MM.1S (cell line): ENCODE measurements around the gene ULK4.
"Not testable (repeated sequence)": the region's sequence is repeated elsewhere in the genome, so short reads cannot be mapped to it uniquely, and the experiment has no call there.

Experiments used
- CTCF ChIP-seq: fragments of 300-600 bp; sonication (generic); IDR thresholded peaks from 2 replicates; pipeline ENCODE4 v1.5.1; 2016; ENCODE audit warnings: antibody characterized with exemption, low read length, mixed read lengths
- EZH2 ChIP-seq: fragments of 300-600 bp; sonication (generic); optimal IDR thresholded peaks from 2 replicates; pipeline ENCODE3; 2017; ENCODE audit warnings: low read depth, mild to moderate bottlenecking, antibody characterized with exemption, low read length, mixed read lengths
- EZH2phosphoT487 ChIP-seq: fragments of 300-600 bp; sonication (generic); IDR thresholded peaks from 2 replicates; pipeline ENCODE4 v1.6.1; 2018; ENCODE audit warnings: antibody characterized with exemption, low read length

GRCh38 chr3:41284934-41285333 is 677.0 kb downstream of the ULK4 start:
- TF ChIP-seq CTCF, EZH2, EZH2phosphoT487: not testable (repeated sequence)
